ENCODE data around the gene NRIP1.

DNA sequence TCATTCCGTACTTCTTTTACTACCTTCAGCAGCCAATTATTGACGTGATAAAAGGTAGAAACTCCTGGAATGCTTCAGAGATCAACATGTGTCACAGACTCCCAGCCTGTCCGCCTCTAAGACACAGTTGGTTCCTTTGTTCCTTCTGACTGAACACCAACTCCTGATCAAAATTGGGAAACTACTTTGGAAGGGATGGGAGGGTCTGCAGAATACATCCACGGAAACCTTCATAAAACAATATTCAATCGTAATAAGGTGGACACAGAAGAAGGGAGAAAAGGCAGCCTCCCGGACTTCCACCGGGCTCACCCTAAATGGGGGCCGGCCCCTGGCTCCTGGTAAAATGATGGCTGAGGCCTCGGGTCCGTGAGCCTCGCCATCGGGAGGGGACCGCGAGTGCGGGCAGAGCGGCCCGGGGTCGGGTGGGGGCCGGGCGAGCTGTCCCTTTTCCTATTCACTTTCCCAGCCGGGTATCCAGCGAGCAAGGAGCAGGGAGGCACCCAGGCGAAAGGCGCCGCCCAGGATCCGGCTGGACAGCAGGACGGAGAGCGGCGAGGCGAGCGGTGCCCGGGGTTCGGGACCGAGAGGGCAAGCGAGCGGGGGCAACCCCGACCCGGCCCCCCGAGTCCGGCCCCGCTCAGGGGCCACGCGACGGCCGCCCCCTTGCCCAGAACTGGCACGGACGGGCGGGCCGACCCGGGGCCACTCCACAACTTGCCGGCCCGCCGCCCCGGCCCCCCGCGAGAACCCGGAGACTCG is 805 bp downstream of the NRIP1 start:
- TF ChIP-seq, protein P1, sequence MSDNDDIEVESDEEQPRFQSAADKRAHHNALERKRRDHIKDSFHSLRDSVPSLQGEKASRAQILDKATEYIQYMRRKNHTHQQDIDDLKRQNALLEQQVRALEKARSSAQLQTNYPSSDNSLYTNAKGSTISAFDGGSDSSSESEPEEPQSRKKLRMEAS (IDR thresholded peaks at IDR 0.05; ENCODE audit: low read depth, low read length) = no peak
- no peak for TF ChIP-seq NBN (IDR thresholded peaks at IDR 0.05)
- no peak for TF ChIP-seq YY1 (IDR thresholded peaks at IDR 0.05; ENCODE audit: low read depth, low read length)
- TF ChIP-seq, protein P2, sequence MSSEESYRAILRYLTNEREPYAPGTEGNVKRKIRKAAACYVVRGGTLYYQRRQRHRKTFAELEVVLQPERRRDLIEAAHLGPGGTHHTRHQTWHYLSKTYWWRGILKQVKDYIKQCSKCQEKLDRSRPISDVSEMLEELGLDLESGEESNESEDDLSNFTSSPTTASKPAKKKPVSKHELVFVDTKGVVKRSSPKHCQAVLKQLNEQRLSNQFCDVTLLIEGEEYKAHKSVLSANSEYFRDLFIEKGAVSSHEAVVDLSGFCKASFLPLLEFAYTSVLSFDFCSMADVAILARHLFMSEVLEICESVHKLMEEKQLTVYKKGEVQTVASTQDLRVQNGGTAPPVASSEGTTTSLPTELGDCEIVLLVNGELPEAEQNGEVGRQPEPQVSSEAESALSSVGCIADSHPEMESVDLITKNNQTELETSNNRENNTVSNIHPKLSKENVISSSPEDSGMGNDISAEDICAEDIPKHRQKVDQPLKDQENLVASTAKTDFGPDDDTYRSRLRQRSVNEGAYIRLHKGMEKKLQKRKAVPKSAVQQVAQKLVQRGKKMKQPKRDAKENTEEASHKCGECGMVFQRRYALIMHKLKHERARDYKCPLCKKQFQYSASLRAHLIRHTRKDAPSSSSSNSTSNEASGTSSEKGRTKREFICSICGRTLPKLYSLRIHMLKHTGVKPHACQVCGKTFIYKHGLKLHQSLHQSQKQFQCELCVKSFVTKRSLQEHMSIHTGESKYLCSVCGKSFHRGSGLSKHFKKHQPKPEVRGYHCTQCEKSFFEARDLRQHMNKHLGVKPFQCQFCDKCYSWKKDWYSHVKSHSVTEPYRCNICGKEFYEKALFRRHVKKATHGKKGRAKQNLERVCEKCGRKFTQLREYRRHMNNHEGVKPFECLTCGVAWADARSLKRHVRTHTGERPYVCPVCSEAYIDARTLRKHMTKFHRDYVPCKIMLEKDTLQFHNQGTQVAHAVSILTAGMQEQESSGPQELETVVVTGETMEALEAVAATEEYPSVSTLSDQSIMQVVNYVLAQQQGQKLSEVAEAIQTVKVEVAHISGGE (CRISPR knock-in tag; IDR thresholded peaks at IDR 0.05) = no peak
- TF ChIP-seq, protein P3, sequence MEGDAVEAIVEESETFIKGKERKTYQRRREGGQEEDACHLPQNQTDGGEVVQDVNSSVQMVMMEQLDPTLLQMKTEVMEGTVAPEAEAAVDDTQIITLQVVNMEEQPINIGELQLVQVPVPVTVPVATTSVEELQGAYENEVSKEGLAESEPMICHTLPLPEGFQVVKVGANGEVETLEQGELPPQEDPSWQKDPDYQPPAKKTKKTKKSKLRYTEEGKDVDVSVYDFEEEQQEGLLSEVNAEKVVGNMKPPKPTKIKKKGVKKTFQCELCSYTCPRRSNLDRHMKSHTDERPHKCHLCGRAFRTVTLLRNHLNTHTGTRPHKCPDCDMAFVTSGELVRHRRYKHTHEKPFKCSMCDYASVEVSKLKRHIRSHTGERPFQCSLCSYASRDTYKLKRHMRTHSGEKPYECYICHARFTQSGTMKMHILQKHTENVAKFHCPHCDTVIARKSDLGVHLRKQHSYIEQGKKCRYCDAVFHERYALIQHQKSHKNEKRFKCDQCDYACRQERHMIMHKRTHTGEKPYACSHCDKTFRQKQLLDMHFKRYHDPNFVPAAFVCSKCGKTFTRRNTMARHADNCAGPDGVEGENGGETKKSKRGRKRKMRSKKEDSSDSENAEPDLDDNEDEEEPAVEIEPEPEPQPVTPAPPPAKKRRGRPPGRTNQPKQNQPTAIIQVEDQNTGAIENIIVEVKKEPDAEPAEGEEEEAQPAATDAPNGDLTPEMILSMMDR (IDR thresholded peaks at IDR 0.05 in 2 of 3, conservative IDR thresholded peaks at IDR 0.05 in 1 of 3; ENCODE audit: control insufficient read depth in 2 of 3, extremely low read depth in 1 of 3, insufficient read depth in 1 of 3, low read depth in 3 of 3, low read length in 3 of 3) = no peak
- no peak for TF ChIP-seq MYC (IDR thresholded peaks at IDR 0.05; ENCODE audit: insufficient read depth, insufficient read length, insufficient replicate concordance, low read length, severe bottlenecking)
- TF ChIP-seq, protein P4, sequence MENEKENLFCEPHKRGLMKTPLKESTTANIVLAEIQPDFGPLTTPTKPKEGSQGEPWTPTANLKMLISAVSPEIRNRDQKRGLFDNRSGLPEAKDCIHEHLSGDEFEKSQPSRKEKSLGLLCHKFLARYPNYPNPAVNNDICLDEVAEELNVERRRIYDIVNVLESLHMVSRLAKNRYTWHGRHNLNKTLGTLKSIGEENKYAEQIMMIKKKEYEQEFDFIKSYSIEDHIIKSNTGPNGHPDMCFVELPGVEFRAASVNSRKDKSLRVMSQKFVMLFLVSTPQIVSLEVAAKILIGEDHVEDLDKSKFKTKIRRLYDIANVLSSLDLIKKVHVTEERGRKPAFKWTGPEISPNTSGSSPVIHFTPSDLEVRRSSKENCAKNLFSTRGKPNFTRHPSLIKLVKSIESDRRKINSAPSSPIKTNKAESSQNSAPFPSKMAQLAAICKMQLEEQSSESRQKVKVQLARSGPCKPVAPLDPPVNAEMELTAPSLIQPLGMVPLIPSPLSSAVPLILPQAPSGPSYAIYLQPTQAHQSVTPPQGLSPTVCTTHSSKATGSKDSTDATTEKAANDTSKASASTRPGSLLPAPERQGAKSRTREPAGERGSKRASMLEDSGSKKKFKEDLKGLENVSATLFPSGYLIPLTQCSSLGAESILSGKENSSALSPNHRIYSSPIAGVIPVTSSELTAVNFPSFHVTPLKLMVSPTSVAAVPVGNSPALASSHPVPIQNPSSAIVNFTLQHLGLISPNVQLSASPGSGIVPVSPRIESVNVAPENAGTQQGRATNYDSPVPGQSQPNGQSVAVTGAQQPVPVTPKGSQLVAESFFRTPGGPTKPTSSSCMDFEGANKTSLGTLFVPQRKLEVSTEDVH (IDR thresholded peaks at IDR 0.05; ENCODE audit: low read depth, partially characterized antibody) = no peak
- no peak for TF ChIP-seq BHLHE40 (IDR thresholded peaks at IDR 0.05; ENCODE audit: borderline replicate concordance in 1 of 2, low read depth in 2 of 2, low read length in 1 of 2)
- TF ChIP-seq NRF1 (conservative IDR thresholded peaks at IDR 0.05; ENCODE audit: low read depth, low read length) = no peak
- TF ChIP-seq FOXM1 (IDR thresholded peaks at IDR 0.05; ENCODE audit: low read depth, low read length) = no peak
- TF ChIP-seq, protein P5, sequence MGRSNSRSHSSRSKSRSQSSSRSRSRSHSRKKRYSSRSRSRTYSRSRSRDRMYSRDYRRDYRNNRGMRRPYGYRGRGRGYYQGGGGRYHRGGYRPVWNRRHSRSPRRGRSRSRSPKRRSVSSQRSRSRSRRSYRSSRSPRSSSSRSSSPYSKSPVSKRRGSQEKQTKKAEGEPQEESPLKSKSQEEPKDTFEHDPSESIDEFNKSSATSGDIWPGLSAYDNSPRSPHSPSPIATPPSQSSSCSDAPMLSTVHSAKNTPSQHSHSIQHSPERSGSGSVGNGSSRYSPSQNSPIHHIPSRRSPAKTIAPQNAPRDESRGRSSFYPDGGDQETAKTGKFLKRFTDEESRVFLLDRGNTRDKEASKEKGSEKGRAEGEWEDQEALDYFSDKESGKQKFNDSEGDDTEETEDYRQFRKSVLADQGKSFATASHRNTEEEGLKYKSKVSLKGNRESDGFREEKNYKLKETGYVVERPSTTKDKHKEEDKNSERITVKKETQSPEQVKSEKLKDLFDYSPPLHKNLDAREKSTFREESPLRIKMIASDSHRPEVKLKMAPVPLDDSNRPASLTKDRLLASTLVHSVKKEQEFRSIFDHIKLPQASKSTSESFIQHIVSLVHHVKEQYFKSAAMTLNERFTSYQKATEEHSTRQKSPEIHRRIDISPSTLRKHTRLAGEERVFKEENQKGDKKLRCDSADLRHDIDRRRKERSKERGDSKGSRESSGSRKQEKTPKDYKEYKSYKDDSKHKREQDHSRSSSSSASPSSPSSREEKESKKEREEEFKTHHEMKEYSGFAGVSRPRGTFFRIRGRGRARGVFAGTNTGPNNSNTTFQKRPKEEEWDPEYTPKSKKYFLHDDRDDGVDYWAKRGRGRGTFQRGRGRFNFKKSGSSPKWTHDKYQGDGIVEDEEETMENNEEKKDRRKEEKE (IDR thresholded peaks at IDR 0.05) = no peak
- TF ChIP-seq ZZZ3 (IDR thresholded peaks at IDR 0.05; ENCODE audit: control insufficient read depth, insufficient read length, low read depth) = no peak
- no peak for TF ChIP-seq EED (IDR thresholded peaks at IDR 0.05; ENCODE audit: low read depth)
- TF ChIP-seq, protein P6, sequence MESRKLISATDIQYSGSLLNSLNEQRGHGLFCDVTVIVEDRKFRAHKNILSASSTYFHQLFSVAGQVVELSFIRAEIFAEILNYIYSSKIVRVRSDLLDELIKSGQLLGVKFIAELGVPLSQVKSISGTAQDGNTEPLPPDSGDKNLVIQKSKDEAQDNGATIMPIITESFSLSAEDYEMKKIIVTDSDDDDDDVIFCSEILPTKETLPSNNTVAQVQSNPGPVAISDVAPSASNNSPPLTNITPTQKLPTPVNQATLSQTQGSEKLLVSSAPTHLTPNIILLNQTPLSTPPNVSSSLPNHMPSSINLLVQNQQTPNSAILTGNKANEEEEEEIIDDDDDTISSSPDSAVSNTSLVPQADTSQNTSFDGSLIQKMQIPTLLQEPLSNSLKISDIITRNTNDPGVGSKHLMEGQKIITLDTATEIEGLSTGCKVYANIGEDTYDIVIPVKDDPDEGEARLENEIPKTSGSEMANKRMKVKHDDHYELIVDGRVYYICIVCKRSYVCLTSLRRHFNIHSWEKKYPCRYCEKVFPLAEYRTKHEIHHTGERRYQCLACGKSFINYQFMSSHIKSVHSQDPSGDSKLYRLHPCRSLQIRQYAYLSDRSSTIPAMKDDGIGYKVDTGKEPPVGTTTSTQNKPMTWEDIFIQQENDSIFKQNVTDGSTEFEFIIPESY (IDR thresholded peaks at IDR 0.05) = no peak

All from GM12878 (cell line).